K562 (cell line): ENCODE measurements around the gene C4A. TPM values are rescaled to one million over a fixed set of nuclear protein-coding genes. Genes with fewer than 3 reads are reported as not detected.

Experiments
- BACH1 ChIP-seq: fragments of 200-800 bp; sonication (Bioruptor generic); IDR thresholded peaks from 2 replicates; pipeline ENCODE4 v1.6.1; 2016; ENCODE audit warnings: missing genetic modification characterization, missing compliant biosample characterization
- CCNT2 ChIP-seq: IDR thresholded peaks from 2 replicates; pipeline ENCODE4 v1.6.1; 2011; ENCODE audit warnings: borderline replicate concordance, low read depth, mild to moderate bottlenecking, moderate library complexity, mixed read lengths, low read length; ENCODE audit not compliant: insufficient read length; ENCODE audit errors: extremely low read depth
- DACH1 ChIP-seq: fragments of 450-650 bp; IDR thresholded peaks from 2 replicates; pipeline ENCODE4 v1.6.1; 2018; ENCODE audit not compliant: partially characterized antibody
- ELF2 ChIP-seq: fragments of 250-450 bp; sonication (Bioruptor Pico); IDR thresholded peaks from 2 replicates; pipeline ENCODE4 v1.5.0; 2021; ENCODE audit warnings: mild to moderate bottlenecking
- GABPB2 ChIP-seq: fragments of 250-450 bp; sonication (Bioruptor Pico); conservative IDR thresholded peaks from 2 replicates; pipeline ENCODE4 v1.5.1; 2021; ENCODE audit warnings: mild to moderate bottlenecking
- HDAC1 ChIP-seq, 2 experiments: fragments of 450-650 bp; IDR thresholded peaks; 2 replicates each; pipeline ENCODE4 v1.6.1; 2016 to 2017; ENCODE audit warnings: inconsistent platforms in 1 of 2, mild to moderate bottlenecking in 1 of 2, moderate library complexity in 1 of 2
- HDAC6 ChIP-seq: IDR thresholded peaks from 2 replicates; pipeline ENCODE4 v1.6.1; 2012; ENCODE audit warnings: low read depth, mild to moderate bottlenecking, control low read depth, inconsistent platforms, low read length, moderate library complexity
- MEIS2 ChIP-seq: fragments of 450-650 bp; IDR thresholded peaks from 2 replicates; pipeline ENCODE4 v1.6.1; 2014; ENCODE audit warnings: mild to moderate bottlenecking; ENCODE audit not compliant: partially characterized antibody
- RB1 ChIP-seq: fragments of 450-650 bp; IDR thresholded peaks from 2 replicates; pipeline ENCODE4 v1.6.1; 2017; ENCODE audit warnings: low read depth, mild to moderate bottlenecking
- RNF2 ChIP-seq: sonication (generic); IDR thresholded peaks from 2 replicates; pipeline ENCODE4 v1.6.1; 2016
- TOE1 ChIP-seq, 2 experiments: fragments of 450-650 bp in 1 of 2; sonication (generic) in 1 of 2; formaldehyde crosslinking in 1 of 2; IDR thresholded peaks; 2 replicates each; pipeline versions ENCODE4 v1.7.1 to v1.8.0; 2016 to 2022; ENCODE audit warnings: borderline replicate concordance in 2 of 2, mild to moderate bottlenecking in 2 of 2, antibody characterized with exemption in 1 of 2, inconsistent platforms in 1 of 2, low read depth in 1 of 2, missing genetic modification reagents in 1 of 2, moderate library complexity in 1 of 2
- ZBTB7A ChIP-seq: IDR thresholded peaks from 2 replicates; pipeline ENCODE4 v1.6.1; 2011; ENCODE audit warnings: low read depth, mild to moderate bottlenecking, low read length, moderate library complexity, borderline replicate concordance; ENCODE audit not compliant: control insufficient read depth
- polyA plus RNA-seq, 8 experiments: library from polyadenylated mRNA; depleted of rRNA in 4 of 8; stranded (reverse) in 5 of 8; unstranded in 3 of 8; fragments of >200 nt; fragmentation: Nextera tagmentation in 2 of 8; fragmentation: Illumina TruSeq in 1 of 8; extraction: Ambion mirVana in 2 of 8; extraction: Trizol in 1 of 8; gene quantifications; 2 replicates each; pipeline versions ENCODE4 v1.2.1 to v1.2.3, GENCODE V29; 2011 to 2014; ENCODE audit warnings: inconsistent platforms in 1 of 8, missing spikeins in 1 of 8
- total RNA-seq, 7 experiments: library from RNA; depleted of rRNA in 6 of 7; stranded (reverse); fragments of >200 nt in 6 of 7; fragmentation: Illumina TruSeq in 2 of 7; extraction: Trizol in 2 of 7; gene quantifications; 2 replicates each; pipeline versions ENCODE4 v1.2.1 to v1.2.3, GENCODE V29; 2011 to 2021; ENCODE audit warnings: low replicate concordance in 1 of 7
- TF ChIP-seq, protein P1 (sequence below): fragments of 250-450 bp; sonication (Bioruptor Pico); IDR thresholded peaks from 2 replicates; pipeline ENCODE4 v1.4.0; 2020
- TF ChIP-seq, protein P2 (sequence below): fragments of 450-650 bp; IDR thresholded peaks from 2 replicates; pipeline ENCODE4 v1.6.1; 2014; ENCODE audit warnings: low read depth, mild to moderate bottlenecking, moderate library complexity, borderline replicate concordance
- TF ChIP-seq, protein P3 (sequence below): sonication (generic); formaldehyde crosslinking; IDR thresholded peaks from 2 replicates; pipeline ENCODE4 v1.8.0; 2022; ENCODE audit warnings: missing genetic modification reagents, mild to moderate bottlenecking, moderate library complexity, borderline replicate concordance
- TF ChIP-seq, protein P4 (sequence below): fragments of 450-650 bp; IDR thresholded peaks from 2 replicates; pipeline ENCODE4 v1.6.1; 2017; ENCODE audit warnings: antibody characterized with exemption, mild to moderate bottlenecking
- TF ChIP-seq, protein P5 (sequence below): sonication (generic); formaldehyde crosslinking; IDR thresholded peaks from 2 replicates; pipeline ENCODE4 v1.8.0; 2022; ENCODE audit warnings: mild to moderate bottlenecking, missing genetic modification reagents

The C4A gene
- total and polyA plus RNA-seq, 9 of the 15 experiments (the other 6 are each of a cell fraction or from before 2014, with no cell fraction given), result 0.27 to 7.6 (median 5.0) TPM

DNA sequence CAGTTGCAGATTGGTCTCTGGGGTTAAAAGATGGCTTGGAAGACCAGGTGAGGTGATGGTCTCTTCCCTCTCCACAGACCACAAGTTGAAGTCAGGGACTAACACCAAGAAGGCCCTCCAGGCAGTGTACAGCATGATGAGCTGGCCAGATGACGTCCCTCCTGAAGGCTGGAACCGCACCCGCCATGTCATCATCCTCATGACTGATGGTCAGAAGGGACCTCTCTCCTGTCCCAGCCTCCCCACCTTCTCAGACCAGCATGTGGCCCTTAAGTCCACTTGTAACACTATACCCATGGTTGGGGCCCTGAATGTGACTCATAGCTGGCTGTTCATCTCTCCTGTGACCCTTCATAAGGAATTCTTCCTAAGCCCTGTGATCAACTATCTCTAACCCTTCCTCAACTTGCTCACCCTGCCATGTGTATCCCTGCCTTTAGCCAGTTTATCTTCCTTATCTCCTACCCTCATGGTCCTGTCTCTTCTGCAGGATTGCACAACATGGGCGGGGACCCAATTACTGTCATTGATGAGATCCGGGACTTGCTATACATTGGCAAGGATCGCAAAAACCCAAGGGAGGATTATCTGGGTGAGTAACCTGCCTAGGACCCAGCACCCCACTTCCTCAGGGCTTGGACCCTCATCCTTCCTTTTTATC lies 33.0 kb upstream of the C4A start (continued):
- TF ChIP-seq BACH1 (tag) (0 out of 2 replicates have a peak, but pooled peaks have one; percentile 67), ELF2 (peak; percentile 26; the same call in 1 of the 2 replicates), HDAC6 (no peak), GABPB2 (no peak), ZBTB7A (peak; percentile 29; the same call in 1 of the 2 replicates), RNF2 (0 out of 2 replicates have a peak, but pooled peaks have one; percentile 62), TOE1 (IDR thresholded peaks at IDR 0.05; ENCODE audit: borderline replicate concordance) (peak; percentile 82; the same call in 1 of the 2 replicates), TOE1 (CRISPR knock-in tag; IDR thresholded peaks at IDR 0.05; ENCODE audit: borderline replicate concordance, low read depth) (peak; percentile 41; the same call in 1 of the 2 replicates), HDAC1 (IDR thresholded peaks at IDR 0.05) (peak in 1 of 2 experiments; percentile 77; a peak in 2 of 4 replicates), RB1 (0 out of 2 replicates have a peak, but pooled peaks have one; percentile 5), CCNT2 (peak; percentile 53), MEIS2 (peak; percentile 94), DACH1 (peak; percentile 76)
- TF ChIP-seq, protein P1, sequence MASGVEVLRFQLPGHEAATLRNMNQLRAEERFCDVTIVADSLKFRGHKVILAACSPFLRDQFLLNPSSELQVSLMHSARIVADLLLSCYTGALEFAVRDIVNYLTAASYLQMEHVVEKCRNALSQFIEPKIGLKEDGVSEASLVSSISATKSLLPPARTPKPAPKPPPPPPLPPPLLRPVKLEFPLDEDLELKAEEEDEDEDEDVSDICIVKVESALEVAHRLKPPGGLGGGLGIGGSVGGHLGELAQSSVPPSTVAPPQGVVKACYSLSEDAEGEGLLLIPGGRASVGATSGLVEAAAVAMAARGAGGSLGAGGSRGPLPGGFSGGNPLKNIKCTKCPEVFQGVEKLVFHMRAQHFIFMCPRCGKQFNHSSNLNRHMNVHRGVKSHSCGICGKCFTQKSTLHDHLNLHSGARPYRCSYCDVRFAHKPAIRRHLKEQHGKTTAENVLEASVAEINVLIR (CRISPR knock-in tag), result peak; percentile 41; the same call in 1 of the 2 replicates
- TF ChIP-seq, protein P2, sequence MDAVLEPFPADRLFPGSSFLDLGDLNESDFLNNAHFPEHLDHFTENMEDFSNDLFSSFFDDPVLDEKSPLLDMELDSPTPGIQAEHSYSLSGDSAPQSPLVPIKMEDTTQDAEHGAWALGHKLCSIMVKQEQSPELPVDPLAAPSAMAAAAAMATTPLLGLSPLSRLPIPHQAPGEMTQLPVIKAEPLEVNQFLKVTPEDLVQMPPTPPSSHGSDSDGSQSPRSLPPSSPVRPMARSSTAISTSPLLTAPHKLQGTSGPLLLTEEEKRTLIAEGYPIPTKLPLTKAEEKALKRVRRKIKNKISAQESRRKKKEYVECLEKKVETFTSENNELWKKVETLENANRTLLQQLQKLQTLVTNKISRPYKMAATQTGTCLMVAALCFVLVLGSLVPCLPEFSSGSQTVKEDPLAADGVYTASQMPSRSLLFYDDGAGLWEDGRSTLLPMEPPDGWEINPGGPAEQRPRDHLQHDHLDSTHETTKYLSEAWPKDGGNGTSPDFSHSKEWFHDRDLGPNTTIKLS, result peak; percentile 70; the same call in 1 of the 2 replicates
- TF ChIP-seq, protein P3, sequence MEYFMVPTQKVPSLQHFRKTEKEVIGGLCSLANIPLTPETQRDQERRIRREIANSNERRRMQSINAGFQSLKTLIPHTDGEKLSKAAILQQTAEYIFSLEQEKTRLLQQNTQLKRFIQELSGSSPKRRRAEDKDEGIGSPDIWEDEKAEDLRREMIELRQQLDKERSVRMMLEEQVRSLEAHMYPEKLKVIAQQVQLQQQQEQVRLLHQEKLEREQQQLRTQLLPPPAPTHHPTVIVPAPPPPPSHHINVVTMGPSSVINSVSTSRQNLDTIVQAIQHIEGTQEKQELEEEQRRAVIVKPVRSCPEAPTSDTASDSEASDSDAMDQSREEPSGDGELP (CRISPR knock-in tag), result peak; percentile 84
- TF ChIP-seq, protein P4, sequence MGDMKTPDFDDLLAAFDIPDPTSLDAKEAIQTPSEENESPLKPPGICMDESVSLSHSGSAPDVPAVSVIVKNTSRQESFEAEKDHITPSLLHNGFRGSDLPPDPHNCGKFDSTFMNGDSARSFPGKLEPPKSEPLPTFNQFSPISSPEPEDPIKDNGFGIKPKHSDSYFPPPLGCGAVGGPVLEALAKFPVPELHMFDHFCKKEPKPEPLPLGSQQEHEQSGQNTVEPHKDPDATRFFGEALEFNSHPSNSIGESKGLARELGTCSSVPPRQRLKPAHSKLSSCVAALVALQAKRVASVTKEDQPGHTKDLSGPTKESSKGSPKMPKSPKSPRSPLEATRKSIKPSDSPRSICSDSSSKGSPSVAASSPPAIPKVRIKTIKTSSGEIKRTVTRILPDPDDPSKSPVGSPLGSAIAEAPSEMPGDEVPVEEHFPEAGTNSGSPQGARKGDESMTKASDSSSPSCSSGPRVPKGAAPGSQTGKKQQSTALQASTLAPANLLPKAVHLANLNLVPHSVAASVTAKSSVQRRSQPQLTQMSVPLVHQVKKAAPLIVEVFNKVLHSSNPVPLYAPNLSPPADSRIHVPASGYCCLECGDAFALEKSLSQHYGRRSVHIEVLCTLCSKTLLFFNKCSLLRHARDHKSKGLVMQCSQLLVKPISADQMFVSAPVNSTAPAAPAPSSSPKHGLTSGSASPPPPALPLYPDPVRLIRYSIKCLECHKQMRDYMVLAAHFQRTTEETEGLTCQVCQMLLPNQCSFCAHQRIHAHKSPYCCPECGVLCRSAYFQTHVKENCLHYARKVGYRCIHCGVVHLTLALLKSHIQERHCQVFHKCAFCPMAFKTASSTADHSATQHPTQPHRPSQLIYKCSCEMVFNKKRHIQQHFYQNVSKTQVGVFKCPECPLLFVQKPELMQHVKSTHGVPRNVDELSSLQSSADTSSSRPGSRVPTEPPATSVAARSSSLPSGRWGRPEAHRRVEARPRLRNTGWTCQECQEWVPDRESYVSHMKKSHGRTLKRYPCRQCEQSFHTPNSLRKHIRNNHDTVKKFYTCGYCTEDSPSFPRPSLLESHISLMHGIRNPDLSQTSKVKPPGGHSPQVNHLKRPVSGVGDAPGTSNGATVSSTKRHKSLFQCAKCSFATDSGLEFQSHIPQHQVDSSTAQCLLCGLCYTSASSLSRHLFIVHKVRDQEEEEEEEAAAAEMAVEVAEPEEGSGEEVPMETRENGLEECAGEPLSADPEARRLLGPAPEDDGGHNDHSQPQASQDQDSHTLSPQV, result peak; percentile 81
- TF ChIP-seq, protein P5, sequence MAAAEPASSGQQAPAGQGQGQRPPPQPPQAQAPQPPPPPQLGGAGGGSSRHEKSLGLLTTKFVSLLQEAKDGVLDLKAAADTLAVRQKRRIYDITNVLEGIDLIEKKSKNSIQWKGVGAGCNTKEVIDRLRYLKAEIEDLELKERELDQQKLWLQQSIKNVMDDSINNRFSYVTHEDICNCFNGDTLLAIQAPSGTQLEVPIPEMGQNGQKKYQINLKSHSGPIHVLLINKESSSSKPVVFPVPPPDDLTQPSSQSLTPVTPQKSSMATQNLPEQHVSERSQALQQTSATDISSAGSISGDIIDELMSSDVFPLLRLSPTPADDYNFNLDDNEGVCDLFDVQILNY (CRISPR knock-in tag), result peak; percentile 40; the same call in 1 of the 2 replicates
